Calu3 (cell line): ENCODE data around the gene ASMTL. TPM values are rescaled to one million over a fixed set of nuclear protein-coding genes. Genes with fewer than 3 reads are reported as not detected.
"Not testable (repeated sequence)": the region's sequence is repeated elsewhere in the genome, so short reads cannot be mapped to it uniquely, and the experiment has no call there.

Experiments used
- BruUV-seq: library from RNA; stranded (reverse); fragments of 400-500 nt; replicated peaks from 2 replicates; lab custom pipeline; 2021; lab: Mats Ljungman, UMichigan
- CTCF ChIA-PET: fragments of 300-600 bp; sonication (Branson Sonifier 250); formaldehyde crosslinking; loops from one replicate; lab custom pipeline; 2022; ENCODE audit warnings: antibody characterized with exemption; lab: Charles Lee
- DNase-seq: peaks from one replicate; pipeline ENCODE4 v3.0.0; 2022
- H3K27ac Mint-ChIP-seq: one replicate; pipeline ENCODE4 v1.8.0; 2022; ENCODE audit warnings: mixed read lengths; ENCODE audit not compliant: unreplicated experiment
- H3K27me3 Mint-ChIP-seq: one replicate; pipeline ENCODE4 v1.8.0; 2022; ENCODE audit warnings: mixed read lengths; ENCODE audit not compliant: unreplicated experiment
- H3K36me3 Mint-ChIP-seq: one replicate; pipeline ENCODE4 v1.8.0; 2022; ENCODE audit warnings: mild to moderate bottlenecking, moderate library complexity, mixed read lengths; ENCODE audit not compliant: insufficient read depth, unreplicated experiment
- H3K4me1 Mint-ChIP-seq: one replicate; pipeline ENCODE4 v1.8.0; 2022; ENCODE audit warnings: mild to moderate bottlenecking, low read depth, mixed read lengths; ENCODE audit not compliant: unreplicated experiment
- H3K4me3 Mint-ChIP-seq: one replicate; pipeline ENCODE4 v1.8.0; 2022; ENCODE audit warnings: mild to moderate bottlenecking, low read depth, moderate library complexity, mixed read lengths; ENCODE audit not compliant: unreplicated experiment
- H3K9me3 Mint-ChIP-seq: one replicate; pipeline ENCODE4 v1.8.0; 2022; ENCODE audit warnings: low read depth, mixed read lengths; ENCODE audit not compliant: unreplicated experiment
- CTCF ChIP-seq: fragments of 200-600 bp; IDR thresholded peaks from one replicate; pipeline ENCODE4 v1.8.0; 2022; ENCODE audit warnings: antibody characterized with exemption; ENCODE audit not compliant: unreplicated experiment
- intact Hi-C: fragments of 100-400 bp; cut with micrococcal nuclease; formaldehyde crosslinking; loops from one replicate; pipeline ENCODE4 v1.10.0; 2022; ENCODE audit not compliant: unreplicated experiment
- total RNA-seq: library from RNA; stranded (reverse); gene quantifications from 2 replicates; pipeline ENCODE4 v1.2.3, GENCODE V29; 2022

The ASMTL gene
- total RNA-seq, 1 experiment from 2014 or later, result 14.4 TPM

GRCh38 chrX:1433646-1434357 lies 18.9 kb downstream of the ASMTL start:
- H3K4me3 Mint-ChIP-seq, result no peak overlapping the region
- H3K36me3 Mint-ChIP-seq, result peaks cover 12% of the 10 kb centered on the region
- CTCF ChIA-PET, result no interaction called here
- BruUV-seq, result no TSS peak
- TF ChIP-seq CTCF, result no peak
- no peaks in the 10 kb centered on the region for H3K27me3 Mint-ChIP-seq
- H3K27ac Mint-ChIP-seq, result no peak overlapping the region
- no peak for DNase-seq
- no peaks in the 10 kb centered on the region for H3K9me3 Mint-ChIP-seq
- intact Hi-C loops, result no loop called here
- no peaks in the 10 kb centered on the region for H3K4me1 Mint-ChIP-seq

- no peak overlapping the region for H3K27ac Mint-ChIP-seq
- no peaks in the 10 kb centered on the region for H3K4me1 Mint-ChIP-seq
- no peak overlapping the region for H3K4me3 Mint-ChIP-seq
- intact Hi-C loops, result no loop called here
- DNase-seq, result no peak
- H3K36me3 Mint-ChIP-seq, result peaks cover 21% of the 10 kb centered on the region
- CTCF ChIA-PET, result no interaction called here
- BruUV-seq, result no TSS peak
- H3K9me3 Mint-ChIP-seq, result no peaks in the 10 kb centered on the region
- no peaks in the 10 kb centered on the region for H3K27me3 Mint-ChIP-seq
- TF ChIP-seq CTCF, result no peak
Measured at GRCh38 chrX:1430451-1430850, 22.3 kb downstream of the ASMTL start.

GRCh38 chrX:1427756-1428155 lies 25.0 kb downstream of the ASMTL start:
- peaks cover 3% of the 10 kb centered on the region for H3K9me3 Mint-ChIP-seq
- BruUV-seq, result no TSS peak

GRCh38 chrX:1426321-1426720 lies 26.4 kb downstream of the ASMTL start:
- DNase-seq, intact Hi-C loops, H3K4me3 Mint-ChIP-seq, CTCF ChIA-PET, BruUV-seq, H3K27ac Mint-ChIP-seq, H3K4me1 Mint-ChIP-seq, H3K9me3 Mint-ChIP-seq, H3K27me3 Mint-ChIP-seq: not testable (repeated sequence)
- H3K36me3 Mint-ChIP-seq, result peaks cover 43% of the 10 kb centered on the region

More at GRCh38 chrX:1427756-1428155, 25.0 kb downstream of the ASMTL start:
- CTCF ChIA-PET, result no interaction called here
- peaks cover 33% of the 10 kb centered on the region for H3K36me3 Mint-ChIP-seq
- no peak overlapping the region for H3K27ac Mint-ChIP-seq
- TF ChIP-seq CTCF, result no peak
- no peak for DNase-seq
- no peaks in the 10 kb centered on the region for H3K4me1 Mint-ChIP-seq
- H3K4me3 Mint-ChIP-seq, result no peak overlapping the region
- H3K27me3 Mint-ChIP-seq, result no peaks in the 10 kb centered on the region
- intact Hi-C loops, result no loop called here

- no peak overlapping the region for H3K4me3 Mint-ChIP-seq
- intact Hi-C loops, result no loop called here
- peak overlapping the region; percentile 8 for H3K27ac Mint-ChIP-seq
- no peaks in the 10 kb centered on the region for H3K4me1 Mint-ChIP-seq
- no TSS peak for BruUV-seq
- no peak for DNase-seq
- H3K36me3 Mint-ChIP-seq, result peaks cover 49% of the 10 kb centered on the region
- CTCF ChIA-PET, result no interaction called here
- no peaks in the 10 kb centered on the region for H3K27me3 Mint-ChIP-seq
- peaks cover 3% of the 10 kb centered on the region for H3K9me3 Mint-ChIP-seq
- no peak for TF ChIP-seq CTCF
Measured at GRCh38 chrX:1425381-1425780, 27.3 kb downstream of the ASMTL start.
